ENCODE results near the gene QPCT. TPM values are rescaled to one million over a fixed set of nuclear protein-coding genes. Genes with fewer than 3 reads are reported as not detected.
"Not testable (repeated sequence)": the region's sequence is repeated elsewhere in the genome, so short reads cannot be mapped to it uniquely, and the experiment has no call there.

QPCT gene
- total RNA-seq = 5.9 TPM

- no peak for DNase-seq
Measured at GRCh38 chr2:37344453-37345361, at the start of gene QPCT. QPCT (plus strand) TSS chr2:37344630; CDS start chr2:37344732, 102 bp downstream.

GRCh38 chr2:37294858-37295257 lies 49.6 kb upstream of the QPCT start:
- not testable (repeated sequence) for DNase-seq

GRCh38 chr2:37295469-37296073 lies 48.9 kb upstream of the QPCT start:
- DNase-seq = no peak

DNA sequence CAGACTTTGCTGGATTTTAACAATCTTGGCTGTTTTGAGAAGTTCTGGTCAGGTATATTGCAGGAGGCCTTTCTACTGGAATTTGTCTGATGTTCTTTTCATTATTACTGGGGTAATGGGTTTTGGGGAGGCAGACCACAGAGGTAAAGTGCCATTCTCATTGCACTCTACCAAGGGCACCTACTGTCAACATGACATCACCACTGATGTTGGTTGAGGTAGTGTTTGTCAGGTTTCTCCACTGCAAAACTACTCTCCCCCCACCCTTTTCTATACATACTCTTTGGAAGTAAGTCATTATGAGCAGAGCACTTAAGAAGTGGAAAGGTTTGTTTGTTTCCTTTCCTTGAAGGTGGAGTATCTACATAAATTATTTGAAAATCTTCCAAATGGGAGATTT lies 46.8 kb upstream of the QPCT start:
- DNase-seq = no peak

GRCh38 chr2:37300146-37300545 lies 44.3 kb upstream of the QPCT start:
- DNase-seq = no peak

DNA sequence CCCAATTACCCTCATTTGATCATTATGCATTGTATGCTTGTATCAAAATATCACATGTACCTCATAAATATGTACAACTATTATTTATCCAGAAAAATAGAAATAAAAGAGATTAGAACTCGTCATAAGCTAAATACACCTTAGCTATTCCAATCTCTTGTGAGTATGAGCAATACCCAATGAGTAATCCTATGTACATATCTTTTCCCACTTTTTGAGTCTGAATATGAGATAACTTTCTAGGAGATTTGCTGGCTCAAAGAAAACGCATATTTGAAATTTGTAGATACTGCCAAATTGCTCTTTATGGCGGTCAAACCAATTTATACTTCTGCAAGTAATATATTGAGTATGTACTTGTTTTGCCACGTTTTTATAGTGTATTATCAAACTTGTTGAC lies 43.9 kb upstream of the QPCT start:
- no peak for DNase-seq

GRCh38 chr2:37301408-37301807 lies 43.0 kb upstream of the QPCT start:
- no peak for DNase-seq

DNA sequence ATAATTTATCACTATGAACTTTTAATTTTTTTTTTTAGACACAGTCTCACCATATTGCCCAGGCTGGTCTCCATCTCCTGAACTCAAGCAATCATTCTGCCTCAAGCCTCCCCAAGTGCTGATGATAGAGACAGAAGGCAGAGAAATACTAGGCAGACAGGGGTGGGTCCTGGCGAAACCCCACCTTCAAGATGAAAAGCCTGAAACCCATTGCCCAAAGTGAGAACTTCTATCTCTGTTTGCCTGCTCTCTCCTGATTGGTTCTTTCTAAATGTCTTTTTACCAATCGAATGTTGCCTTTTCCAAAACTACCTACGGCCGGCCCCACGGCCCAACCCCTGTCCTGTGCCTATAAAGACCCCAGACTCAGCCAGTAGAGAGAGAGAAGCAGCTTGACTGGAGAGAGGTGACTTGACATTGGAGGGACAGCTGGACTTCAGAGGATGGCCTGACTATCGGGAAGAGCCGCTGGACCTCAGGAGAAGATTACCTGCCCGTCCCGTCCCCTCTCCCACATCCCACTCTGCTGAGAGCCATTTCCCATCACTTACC lies 41.7 kb upstream of the QPCT start:
- DNase-seq = no peak

- DNase-seq = no peak
Measured at GRCh38 chr2:37306024-37306423, 38.4 kb upstream of the QPCT start.

GRCh38 chr2:37307500-37307899 lies 36.9 kb upstream of the QPCT start:
- DNase-seq = no peak

GRCh38 chr2:37315364-37315763 lies 29.1 kb upstream of the QPCT start:
- DNase-seq = no peak

GRCh38 chr2:37316181-37316580 lies 28.2 kb upstream of the QPCT start:
- DNase-seq = no peak

DNA sequence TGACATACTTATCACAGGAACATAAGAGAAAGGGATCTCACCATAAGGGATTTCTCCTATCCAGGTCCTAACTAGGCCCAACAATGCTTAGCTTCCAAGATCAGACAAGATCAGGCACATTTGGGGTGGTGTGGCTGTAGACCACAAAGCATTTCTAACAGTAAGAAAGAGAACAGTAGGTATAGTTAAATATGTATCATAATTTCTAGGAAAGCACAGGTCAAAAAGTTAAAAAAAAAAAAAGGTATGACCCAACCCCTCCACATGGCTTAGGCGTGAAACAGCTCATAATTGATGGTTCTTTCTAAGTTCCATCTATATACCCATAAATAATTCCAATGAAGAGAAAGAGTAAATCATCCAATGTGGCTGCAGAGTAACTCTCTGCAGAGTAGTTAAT lies 26.7 kb upstream of the QPCT start:
- DNase-seq = no peak

GRCh38 chr2:37318401-37318800 lies 26.0 kb upstream of the QPCT start:
- DNase-seq = no peak

- no peak for DNase-seq
Measured at GRCh38 chr2:37319754-37320609, 24.4 kb upstream of the QPCT start.

DNA sequence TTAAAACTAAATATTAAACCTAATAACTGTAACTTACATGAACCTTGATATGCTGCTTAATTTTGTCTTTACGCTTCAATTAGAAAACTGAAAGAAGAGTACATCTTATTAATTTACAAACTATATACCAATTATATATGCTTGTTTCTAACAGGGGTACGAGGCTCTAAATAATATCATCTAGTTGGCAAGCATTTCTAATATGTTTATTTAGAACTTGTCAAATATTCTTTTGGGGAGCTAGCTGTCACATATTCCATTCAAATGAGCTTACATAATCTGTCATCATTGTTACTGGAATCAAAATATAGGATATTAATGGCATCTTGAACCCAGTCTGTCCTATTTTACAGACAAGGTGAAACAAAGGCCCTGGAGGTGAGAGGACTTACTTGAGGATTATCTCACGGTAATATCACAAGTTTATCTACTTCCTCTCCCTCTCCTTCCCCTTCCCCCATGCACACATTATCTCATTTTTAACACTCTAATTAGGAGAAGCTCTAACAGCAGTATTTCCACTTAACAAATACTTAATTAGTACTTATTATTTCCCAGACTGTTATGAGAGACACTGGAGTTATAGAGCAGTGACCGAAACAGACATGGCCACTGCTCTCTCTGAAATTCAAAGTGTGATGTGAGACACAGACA lies 23.3 kb upstream of the QPCT start:
- DNase-seq = no peak

- no peak for DNase-seq
Measured at GRCh38 chr2:37322368-37322767, 22.1 kb upstream of the QPCT start.

GRCh38 chr2:37323176-37323780 lies 21.2 kb upstream of the QPCT start:
- DNase-seq = no peak

DNA sequence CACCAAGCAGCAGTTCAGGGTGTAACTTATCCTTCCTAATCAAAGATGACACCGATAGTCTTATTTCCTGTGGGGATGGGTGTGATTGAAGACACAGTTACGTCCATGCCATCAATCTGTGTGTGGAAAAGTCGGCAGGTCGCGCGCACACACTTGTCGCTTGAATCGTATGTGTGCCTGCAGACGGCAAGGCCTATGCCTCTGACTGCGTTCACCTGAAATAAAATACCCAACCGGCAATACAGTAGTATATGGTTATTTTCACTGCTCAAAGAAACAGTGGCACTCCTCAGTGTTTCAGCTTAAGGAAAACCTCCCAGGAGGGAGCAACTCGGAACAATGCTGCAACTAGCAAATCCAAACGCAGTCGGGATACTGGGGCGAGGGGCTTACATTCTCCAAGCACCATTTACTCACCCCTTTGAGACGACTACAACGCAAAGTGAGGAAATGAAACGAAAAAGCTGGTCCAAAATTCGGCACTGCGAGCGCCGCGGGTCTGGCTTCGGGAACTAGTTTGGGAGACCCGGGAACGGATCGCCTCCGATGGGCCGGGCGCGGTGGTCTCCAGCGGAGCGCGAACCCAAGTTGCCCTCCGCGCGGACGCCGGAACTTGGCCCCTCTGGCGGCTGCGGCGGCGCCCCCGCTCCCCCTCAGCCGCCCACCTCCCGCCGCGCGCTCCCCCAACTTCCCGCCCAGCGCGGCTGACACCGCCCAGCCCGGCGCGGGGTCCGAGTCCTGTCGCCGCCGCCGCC lies 20.5 kb upstream of the QPCT start:
- no peak for DNase-seq

DNA sequence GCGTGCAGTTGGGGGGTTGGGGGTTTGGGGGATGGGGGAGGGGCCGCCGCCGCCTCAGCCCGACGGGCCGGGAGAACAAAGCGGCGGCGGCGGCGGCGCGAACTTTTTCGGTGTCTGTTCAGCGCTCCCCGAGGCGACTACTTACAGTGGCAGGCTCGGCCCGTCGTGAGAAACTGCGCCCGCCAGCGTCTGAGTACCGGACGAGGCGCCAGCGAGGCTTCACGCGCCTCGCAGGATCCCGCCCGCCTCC lies 20.0 kb upstream of the QPCT start:
- DNase-seq = no peak
